ENCODE data around the gene GPR162. TPM values are rescaled to one million over a fixed set of nuclear protein-coding genes. Genes with fewer than 3 reads are reported as not detected.

GPR162 gene
- total RNA-seq, 1 experiment from 2014 or later, result not detected

DNA sequence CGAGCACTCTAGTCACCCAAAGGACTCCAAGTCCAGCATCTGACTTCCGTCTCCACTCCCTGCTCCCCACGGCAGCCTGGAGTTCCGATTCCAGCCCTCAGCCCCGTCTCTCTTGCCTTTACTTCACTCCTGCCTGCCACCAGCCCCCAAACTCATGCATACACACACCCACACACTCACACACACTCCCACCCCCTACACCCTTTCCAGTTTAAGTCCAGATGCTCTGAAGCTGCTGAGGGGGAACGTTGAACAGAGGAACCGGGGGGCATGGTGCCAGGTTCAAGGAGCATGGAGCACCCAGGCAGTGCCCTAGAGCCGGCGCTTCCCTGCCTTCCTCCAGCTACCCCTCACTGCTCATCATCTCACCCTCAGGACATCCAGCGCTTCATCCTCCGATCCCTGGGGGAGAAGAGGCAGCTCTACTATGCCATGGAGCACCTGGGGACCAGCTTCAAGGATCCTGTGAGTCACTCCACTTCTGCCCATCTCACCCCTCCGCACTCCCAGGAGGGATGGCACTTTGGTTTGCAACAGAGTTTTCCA, 9.9 kb downstream of the GPR162 start:
- Histone ChIP-seq H3K9me3 (ENCODE audit: low read length) (no peaks in the 10 kb centered on the region), H3K9me2 (replicated peaks; ENCODE audit: low read length) (no peaks in the 10 kb centered on the region), H3K4me3 (ENCODE audit: low read length) (no peak overlapping the region), H3K4me2 (ENCODE audit: low read length) (no peak overlapping the region), H4K20me1 (ENCODE audit: low read length) (no peaks in the 10 kb centered on the region), H2AFZ (ENCODE audit: low read length) (no peak overlapping the region), H3K9ac (ENCODE audit: low read length) (no peak overlapping the region), H3K27ac (ENCODE audit: low read length) (no peak overlapping the region), H3K4me1 (ENCODE audit: insufficient read depth, low read length) (peaks cover 5% of the 10 kb centered on the region; the same call in 1 of the 2 replicates), H3K79me2 (ENCODE audit: low read length) (no peaks in the 10 kb centered on the region), H3K27me3 (ENCODE audit: low read length) (no peaks in the 10 kb centered on the region), H3K36me3 (ENCODE audit: low read depth, low read length) (no peaks in the 10 kb centered on the region), H3F3A (ENCODE audit: low read length, unreplicated experiment) (no peaks in the 10 kb centered on the region)
- no TSS peak for BruUV-seq (replicated peaks)
- CTCF ChIA-PET, result no interaction called here
- no peak for ATAC-seq
- no peak for DNase-seq
- intact Hi-C loops (cut with micrococcal nuclease), result no loop called here
- TF ChIP-seq, protein P1, sequence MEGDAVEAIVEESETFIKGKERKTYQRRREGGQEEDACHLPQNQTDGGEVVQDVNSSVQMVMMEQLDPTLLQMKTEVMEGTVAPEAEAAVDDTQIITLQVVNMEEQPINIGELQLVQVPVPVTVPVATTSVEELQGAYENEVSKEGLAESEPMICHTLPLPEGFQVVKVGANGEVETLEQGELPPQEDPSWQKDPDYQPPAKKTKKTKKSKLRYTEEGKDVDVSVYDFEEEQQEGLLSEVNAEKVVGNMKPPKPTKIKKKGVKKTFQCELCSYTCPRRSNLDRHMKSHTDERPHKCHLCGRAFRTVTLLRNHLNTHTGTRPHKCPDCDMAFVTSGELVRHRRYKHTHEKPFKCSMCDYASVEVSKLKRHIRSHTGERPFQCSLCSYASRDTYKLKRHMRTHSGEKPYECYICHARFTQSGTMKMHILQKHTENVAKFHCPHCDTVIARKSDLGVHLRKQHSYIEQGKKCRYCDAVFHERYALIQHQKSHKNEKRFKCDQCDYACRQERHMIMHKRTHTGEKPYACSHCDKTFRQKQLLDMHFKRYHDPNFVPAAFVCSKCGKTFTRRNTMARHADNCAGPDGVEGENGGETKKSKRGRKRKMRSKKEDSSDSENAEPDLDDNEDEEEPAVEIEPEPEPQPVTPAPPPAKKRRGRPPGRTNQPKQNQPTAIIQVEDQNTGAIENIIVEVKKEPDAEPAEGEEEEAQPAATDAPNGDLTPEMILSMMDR (conservative IDR thresholded peaks at IDR 0.05; ENCODE audit: low read depth, low read length), result no peak
- POLR2A ChIA-PET (ENCODE audit: unreplicated experiment), result no interaction called here

DNA sequence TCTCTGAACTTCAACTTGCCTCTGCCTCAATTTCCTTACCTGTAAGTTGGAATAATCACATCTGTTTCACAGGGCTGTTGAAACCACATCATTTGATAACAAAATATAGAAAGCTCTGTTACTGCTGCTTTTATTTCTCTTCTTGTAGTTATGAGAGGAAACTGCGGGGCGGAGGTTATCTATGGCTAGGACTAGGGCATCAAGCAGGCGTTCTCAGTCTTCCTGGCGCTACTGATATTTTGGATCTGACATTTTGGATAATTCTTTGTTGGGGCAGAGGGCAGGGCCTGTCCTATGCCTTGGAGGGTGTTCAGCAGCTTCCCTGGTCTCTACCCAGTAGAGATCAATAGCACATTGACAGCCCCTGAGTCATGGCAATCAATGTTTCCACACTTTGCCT, 10.5 kb downstream of the GPR162 start:
- no peak overlapping the region for H3K27ac ChIP-seq (ENCODE audit: low read length)
- ChIA-PET CTCF (no interaction called here), POLR2A (ENCODE audit: unreplicated experiment) (interaction anchor here (0.5 kb wide), 1 partner anchor 65 kb away, joined by 4 read pairs; no protein-coding TSS in a partner anchor)
- DNase-seq (no peak), ATAC-seq (no peak)
- no peaks in the 10 kb centered on the region for H3K27me3 ChIP-seq (ENCODE audit: low read length)
- no peaks in the 10 kb centered on the region for H4K20me1 ChIP-seq (ENCODE audit: low read length)
- H3K4me1 ChIP-seq (ENCODE audit: insufficient read depth, low read length), result peaks cover 5% of the 10 kb centered on the region; the same call in 1 of the 2 replicates
- H3K4me2 ChIP-seq (ENCODE audit: low read length), result no peak overlapping the region
- H3K9ac ChIP-seq (ENCODE audit: low read length), result no peak overlapping the region
- H3K36me3 ChIP-seq (ENCODE audit: low read depth, low read length), result no peaks in the 10 kb centered on the region
- no peaks in the 10 kb centered on the region for H3K79me2 ChIP-seq (ENCODE audit: low read length)
- intact Hi-C loops (cut with micrococcal nuclease), result no loop called here
- H3F3A ChIP-seq (ENCODE audit: low read length, unreplicated experiment), result no peaks in the 10 kb centered on the region
- H3K9me2 ChIP-seq (replicated peaks; ENCODE audit: low read length), result no peaks in the 10 kb centered on the region
- no TSS peak for BruUV-seq (replicated peaks)
- H3K4me3 ChIP-seq (ENCODE audit: low read length), result no peak overlapping the region
- H2AFZ ChIP-seq (ENCODE audit: low read length), result no peak overlapping the region
- H3K9me3 ChIP-seq (ENCODE audit: low read length), result no peaks in the 10 kb centered on the region
- TF ChIP-seq, protein P1 (conservative IDR thresholded peaks at IDR 0.05; ENCODE audit: low read depth, low read length), result no peak
- TF ChIP-seq EZH2 (IDR thresholded peaks at IDR 0.05; ENCODE audit: low read length, unreplicated experiment) (no peak), EZH2phosphoT487 (IDR thresholded peaks at IDR 0.05; ENCODE audit: borderline replicate concordance, low read length) (no peak)

DNA sequence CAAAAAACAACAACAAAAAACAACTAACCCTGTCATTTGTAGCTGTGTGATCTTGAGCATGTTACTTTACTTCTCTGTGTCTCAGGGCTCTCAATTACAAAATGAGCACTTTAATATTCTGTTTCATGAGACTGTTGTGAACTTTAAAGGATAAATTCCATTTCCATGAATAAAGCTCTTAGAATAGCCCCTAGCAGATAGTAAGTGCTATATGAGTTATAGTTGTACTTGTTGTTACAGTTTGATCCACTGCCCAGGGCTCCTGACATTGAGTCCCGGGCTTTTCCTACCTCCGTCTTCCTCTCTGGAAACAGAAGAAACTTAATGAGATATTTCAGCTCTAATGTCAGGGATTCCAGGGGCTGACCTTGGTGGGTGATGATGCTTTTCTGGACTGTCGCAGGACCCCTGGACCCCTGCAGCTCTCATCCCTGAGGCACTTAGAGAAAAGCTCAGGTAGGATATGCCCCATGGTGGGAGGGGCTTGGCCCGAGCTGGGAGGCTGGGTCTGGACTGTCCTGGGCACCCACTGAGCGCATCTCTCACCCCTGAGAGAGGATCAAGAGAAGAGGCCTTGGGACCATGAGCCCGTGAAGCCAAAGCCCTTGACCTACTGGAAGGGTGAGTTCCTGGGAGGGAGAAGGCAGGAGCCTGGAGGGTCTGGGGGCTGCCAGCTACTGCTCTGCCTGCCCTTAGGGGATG, 11.7 kb downstream of the GPR162 start:
- Histone ChIP-seq H3K9ac (ENCODE audit: low read length) (no peak overlapping the region), H3K4me1 (ENCODE audit: insufficient read depth, low read length) (no peaks in the 10 kb centered on the region), H3K36me3 (ENCODE audit: low read depth, low read length) (no peaks in the 10 kb centered on the region), H3K79me2 (ENCODE audit: low read length) (no peaks in the 10 kb centered on the region), H3F3A (ENCODE audit: low read length, unreplicated experiment) (no peaks in the 10 kb centered on the region), H3K27ac (ENCODE audit: low read length) (no peak overlapping the region), H4K20me1 (ENCODE audit: low read length) (no peaks in the 10 kb centered on the region), H2AFZ (ENCODE audit: low read length) (no peak overlapping the region), H3K9me2 (replicated peaks; ENCODE audit: low read length) (no peaks in the 10 kb centered on the region), H3K9me3 (ENCODE audit: low read length) (no peaks in the 10 kb centered on the region), H3K4me2 (ENCODE audit: low read length) (no peak overlapping the region), H3K27me3 (ENCODE audit: low read length) (no peaks in the 10 kb centered on the region), H3K4me3 (ENCODE audit: low read length) (no peak overlapping the region)
- DNase-seq, result no peak
- POLR2A ChIA-PET (ENCODE audit: unreplicated experiment), result interaction anchor here (0.7 kb wide), 1 partner anchor 19 kb away, joined by 3 read pairs; the partner anchor contains the start of gene USP5
- ATAC-seq, result no peak
- no peak for TF ChIP-seq EZH2phosphoT487 (IDR thresholded peaks at IDR 0.05; ENCODE audit: borderline replicate concordance, low read length)
- no peak for TF ChIP-seq EZH2 (IDR thresholded peaks at IDR 0.05; ENCODE audit: low read length, unreplicated experiment)
- TF ChIP-seq, protein P1 (conservative IDR thresholded peaks at IDR 0.05; ENCODE audit: low read depth, low read length), result no peak
- intact Hi-C loops (cut with micrococcal nuclease), result no loop called here
- CTCF ChIA-PET, result no interaction called here
- no TSS peak for BruUV-seq (replicated peaks)

Data from PC-3 (cell line).